Stomach (tissue), 9 donors: ENCODE measurements around the gene SLC32A1. TPM values are rescaled to one million over a fixed set of nuclear protein-coding genes. Genes with fewer than 3 reads are reported as not detected.

ENCODE experiments used
- DNase-seq, 2 donors: peaks; one replicate each; pipeline versions ENCODE4 v3.0.0 to v3.0.0-alpha.2; 2013 to 2019
- H3K27ac ChIP-seq, 5 donors: fragments of 200-600 bp in 4 of 5; sonication (generic) in 4 of 5; one replicate each; pipeline ENCODE4 v1.5.1; 2013 to 2019; ENCODE audit warnings: mild to moderate bottlenecking in 1 of 5, moderate library complexity in 1 of 5
- H3K27me3 ChIP-seq, 3 donors: fragments of 200-600 bp; sonication (generic); one replicate each; pipeline ENCODE4 v1.5.1; 2017 to 2019; ENCODE audit warnings: mixed run types in 1 of 3
- H3K36me3 ChIP-seq, 4 donors: fragments of 200-600 bp; sonication (generic); 1 replicate in 3 of 4; 2 replicates in 1 of 4; pipeline ENCODE4 v1.5.1; 2016 to 2019
- H3K4me1 ChIP-seq, 4 donors: fragments of 200-600 bp; sonication (generic); one replicate each; pipeline ENCODE4 v1.5.1; 2016 to 2019
- H3K4me3 ChIP-seq, 4 donors: fragments of 200-600 bp; sonication (generic) in 3 of 4; one replicate each; pipeline ENCODE4 v1.5.1; 2016 to 2019; ENCODE audit warnings: mild to moderate bottlenecking in 1 of 4
- H3K9me3 ChIP-seq, 4 donors: fragments of 200-600 bp; sonication (generic); one replicate each; pipeline ENCODE4 v1.5.1; 2016 to 2019
- CTCF ChIP-seq, 7 experiments: fragments of 450-650 bp in 4 of 7; fragments of 200-600 bp in 3 of 7; sonication (generic) in 3 of 7; IDR thresholded peaks; one replicate each; pipeline ENCODE4 v1.5.1; 2016 to 2019; ENCODE audit warnings: antibody characterized with exemption in 7 of 7, control low read depth in 2 of 7, mild to moderate bottlenecking in 1 of 7
- EP300 ChIP-seq: sonication (generic); formaldehyde crosslinking; IDR thresholded peaks from one replicate; pipeline ENCODE4 v1.6.1; 2017; ENCODE audit warnings: antibody characterized with exemption
- POLR2A ChIP-seq, 4 donors: fragments of 450-650 bp; IDR thresholded peaks; one replicate each; pipeline ENCODE4 v1.6.1; 2016; ENCODE audit warnings: antibody characterized with exemption in 4 of 4, control low read depth in 2 of 4, mild to moderate bottlenecking in 1 of 4, moderate library complexity in 1 of 4
- POLR2AphosphoS5 ChIP-seq, 3 donors: sonication (generic); formaldehyde crosslinking; IDR thresholded peaks; one replicate each; pipeline ENCODE4 v1.6.1; 2016; ENCODE audit warnings: antibody characterized with exemption in 3 of 3
- WGBS, 5 donors: extraction: QIAGEN DNeasy Blood & Tissue Kit in 3 of 5; methylation state at CpG; one replicate each; pipeline versions ENCODE4 v1.1.5 to v1.1.7; 2013 to 2018; 5-methylcytosine and 5-hydroxymethylcytosine counted together
- intact Hi-C: fragments of 100-400 bp; cut with DNase I; formaldehyde crosslinking; loops from one replicate; pipeline ENCODE4 v1.15.1; 2023; ENCODE audit warnings: low total_unique reads
- polyA plus RNA-seq, 3 donors: library from polyadenylated mRNA; stranded (reverse); fragments of 200-250 nt; gene quantifications; one replicate each; pipeline ENCODE4 v1.2.3, GENCODE V29; 2013
- small RNA-seq, 4 donors: library from RNA; depleted of rRNA; stranded (forward); fragments of <200 nt; gene quantifications; one replicate each; pipeline ENCODE3, GENCODE V24; 2016
- total RNA-seq, 5 donors: library from RNA; depleted of rRNA; stranded (reverse); fragments of >200 nt; gene quantifications; one replicate each; pipeline versions ENCODE4 v1.1.0 to v1.2.3, GENCODE V29; 2014 to 2016
- donor health status: healthy with polysubstance abuse.
- donor health status: Bipolar disorder and iron deficiency.
- donor health status: healthy.

SLC32A1 gene
- total and polyA plus RNA-seq, 8 donors, result not detected

GRCh38 chr20:38774167-38774566, 49.9 kb downstream of the SLC32A1 start:
- DNase-seq, result no peak
- Histone ChIP-seq H3K4me1 (no peaks in the 10 kb centered on the region), H3K4me3 (no peak overlapping the region), H3K27ac (no peak overlapping the region), H3K36me3 (peaks cover 45 to 78% (median 70%) of the 10 kb centered on the region in 4 donors), H3K27me3 (no peaks in the 10 kb centered on the region), H3K9me3 (peaks cover 0 to 8% (median 0%) of the 10 kb centered on the region in 4 donors)
- 76 to 95% (median 89%) methylated on average over 2 of the region's 2 CpGs for WGBS, 5 donors
- TF ChIP-seq EP300 (no peak), POLR2AphosphoS5 (IDR thresholded peaks at IDR 0.05) (no peak), CTCF (IDR thresholded peaks at IDR 0.05) (no peak), POLR2A (IDR thresholded peaks at IDR 0.05) (no peak)
- intact Hi-C loops, result no loop called here

- TF ChIP-seq CTCF (IDR thresholded peaks at IDR 0.05), result no peak
- no peak for TF ChIP-seq POLR2AphosphoS5 (IDR thresholded peaks at IDR 0.05)
- TF ChIP-seq POLR2A (IDR thresholded peaks at IDR 0.05), result no peak
- no peak for TF ChIP-seq EP300
- Histone ChIP-seq H3K36me3 (peaks cover 29 to 56% (median 48%) of the 10 kb centered on the region in 4 donors), H3K4me3 (no peak overlapping the region), H3K4me1 (no peaks in the 10 kb centered on the region), H3K27ac (no peak overlapping the region), H3K9me3 (peaks cover 0 to 8% (median 0%) of the 10 kb centered on the region in 4 donors), H3K27me3 (no peaks in the 10 kb centered on the region)
- DNase-seq, result no peak
- intact Hi-C loops, result no loop called here
- WGBS, 5 donors, result 92 to 97% (median 94%) methylated on average over 11 of the region's 11 CpGs
Measured at GRCh38 chr20:38776363-38776762, 52.1 kb downstream of the SLC32A1 start.

Small RNAs within 50 kb of the gene (small RNA-seq; reads per million reads assigned to genes)
- 0 reads per million in 4 donors for gene RF00017

Other genes starting within 250 kb of the SLC32A1 start
- gene ADIG, start 143.3 kb upstream of the SLC32A1 start, total RNA-seq, result not detected
- gene ADIG, start 143.3 kb upstream of the SLC32A1 start, polyA plus RNA-seq, result not detected
- 1 to 10 TPM in 1 of 5 donors, under 1 TPM in 1, not detected in 3; 0.73 to 4.1 TPM for gene ARHGAP40, start 122.7 kb upstream of the SLC32A1 start, total RNA-seq
- 10 to 100 TPM in 1 of 3 donors, 1 to 10 TPM in 1, under 1 TPM in 1; 0.31 to 15.7 (median 1.1) TPM for gene ARHGAP40, start 122.7 kb upstream of the SLC32A1 start, polyA plus RNA-seq
- 10 to 100 TPM in 2 of 5 donors, 1 to 10 TPM in 3; 3.6 to 68.1 (median 8.4) TPM for gene ACTR5, start 24.0 kb downstream of the SLC32A1 start, total RNA-seq
- 1 to 10 TPM; 4.7 to 6.0 (median 5.7) TPM for gene ACTR5, start 24.0 kb downstream of the SLC32A1 start, polyA plus RNA-seq
- gene PPP1R16B, start 81.2 kb downstream of the SLC32A1 start, total RNA-seq, result 10 to 100 TPM in 3 of 5 donors, 1 to 10 TPM in 2; 5.2 to 18.7 (median 11.0) TPM
- gene PPP1R16B, start 81.2 kb downstream of the SLC32A1 start, polyA plus RNA-seq, result 1 to 10 TPM; 1.2 to 1.5 (median 1.5) TPM
- 100 to 1,000 TPM in 2 of 5 donors, 10 to 100 TPM in 2, 1 to 10 TPM in 1; 2.0 to 289 (median 36.4) TPM for gene FAM83D, start 201.9 kb downstream of the SLC32A1 start, total RNA-seq
- 10 to 100 TPM in 1 of 3 donors, 1 to 10 TPM in 2; 2.3 to 22.9 (median 3.1) TPM for gene FAM83D, start 201.9 kb downstream of the SLC32A1 start, polyA plus RNA-seq
- 10 to 100 TPM in 4 of 5 donors, 1 to 10 TPM in 1; 5.8 to 33.8 (median 19.1) TPM for gene DHX35, start 237.9 kb downstream of the SLC32A1 start, total RNA-seq
- 1 to 10 TPM; 4.7 to 6.5 (median 6.0) TPM for gene DHX35, start 237.9 kb downstream of the SLC32A1 start, polyA plus RNA-seq